Lung (tissue), 12 donors: ENCODE data around the gene GIT2. TPM values are rescaled to one million over a fixed set of nuclear protein-coding genes. Genes with fewer than 3 reads are reported as not detected.

Experiments
- ATAC-seq: fragments of 200-7000 bp; cut with Tn5 transposase; one replicate; pipeline ENCODE4 v1.9.1; 2020; ENCODE audit warnings: moderate number of reproducible peaks; ENCODE audit not compliant: insufficient read depth, low FRiP score
- DNase-seq, 3 donors: peaks; one replicate each; pipeline ENCODE4 v3.0.0-alpha.2; 2013 to 2017
- H3K27ac ChIP-seq, 2 donors: one replicate each; pipeline ENCODE4 v1.5.1; 2013; ENCODE audit warnings: mild to moderate bottlenecking in 2 of 2, moderate library complexity in 2 of 2, control low read depth in 1 of 2, inconsistent platforms in 1 of 2, low read depth in 1 of 2, low read length in 1 of 2
- H3K27me3 ChIP-seq, 3 donors: one replicate each; pipeline ENCODE4 v1.5.1; 2013; ENCODE audit warnings: low read length in 2 of 3; ENCODE audit not compliant: control insufficient read depth in 3 of 3, insufficient read depth in 3 of 3
- H3K36me3 ChIP-seq, 4 donors: one replicate each; pipeline ENCODE4 v1.5.1; 2013; ENCODE audit warnings: low read length in 4 of 4, mild to moderate bottlenecking in 1 of 4, moderate library complexity in 1 of 4; ENCODE audit not compliant: control insufficient read depth in 4 of 4, insufficient read depth in 4 of 4
- H3K4me1 ChIP-seq, 5 donors: one replicate each; pipeline ENCODE4 v1.5.1; 2013; ENCODE audit warnings: low read length in 5 of 5, mild to moderate bottlenecking in 2 of 5, moderate library complexity in 1 of 5; ENCODE audit not compliant: control insufficient read depth in 5 of 5, insufficient read depth in 5 of 5
- H3K4me3 ChIP-seq: one replicate; pipeline ENCODE4 v1.5.1; 2013; ENCODE audit warnings: mild to moderate bottlenecking, control low read depth, moderate library complexity
- H3K9ac ChIP-seq, 2 donors: one replicate each; pipeline ENCODE4 v1.5.1; 2013; ENCODE audit warnings: low read length in 2 of 2, control low read depth in 1 of 2; ENCODE audit not compliant: insufficient read depth in 1 of 2
- H3K9me3 ChIP-seq, 4 donors: one replicate each; pipeline ENCODE4 v1.5.1; 2013; ENCODE audit warnings: low read length in 3 of 4, mild to moderate bottlenecking in 1 of 4, moderate library complexity in 1 of 4; ENCODE audit not compliant: control insufficient read depth in 4 of 4, insufficient read depth in 3 of 4
- CTCF ChIP-seq: IDR thresholded peaks from 2 replicates; pipeline ENCODE4 v1.5.1; 2012; ENCODE audit warnings: mild to moderate bottlenecking; ENCODE audit errors: control extremely low read depth, extremely low read depth
- WGBS, 2 donors: extraction: QIAGEN DNeasy Blood & Tissue Kit; methylation state at CpG; one replicate each; pipeline ENCODE4 v1.1.7; 2013; 5-methylcytosine and 5-hydroxymethylcytosine counted together
- polyA plus RNA-seq, 2 donors: library from polyadenylated mRNA; stranded (reverse); fragments of 200-250 nt; gene quantifications; one replicate each; pipeline ENCODE4 v1.2.1, GENCODE V29; 2013
- total RNA-seq, 2 donors: library from RNA; depleted of rRNA in 1 of 2; stranded (reverse); fragments of >200 nt in 1 of 2; gene quantifications; one replicate each; pipeline ENCODE4 v1.2.1, GENCODE V29; 2014 to 2021
- donor health status: control.
- donor health status: control.
- donor health status: Bipolar disorder and iron deficiency.
- donor health status: healthy.
- donor health status: DM: yes; HTN: yes; CAD: no.

Gene GIT2
- total and polyA plus RNA-seq, 4 donors: 13.5 to 75.8 (median 40.1) TPM

DNA sequence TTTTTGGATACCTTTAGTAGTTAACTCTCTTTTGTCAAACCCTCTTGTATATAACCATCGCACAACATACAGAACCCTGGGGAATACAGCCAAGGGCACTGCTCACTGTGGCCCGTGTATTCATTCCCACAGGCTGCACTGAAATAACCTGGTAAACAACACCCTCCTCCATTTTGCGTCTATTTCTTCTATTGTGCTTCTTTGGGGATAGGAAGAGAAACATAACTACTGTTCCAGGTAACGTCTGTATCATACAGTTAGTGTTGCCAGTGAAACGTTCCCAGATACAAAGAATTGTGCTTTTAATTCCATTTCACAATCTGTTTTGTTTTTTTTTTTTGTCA is 42.5 kb upstream of the GIT2 start:
- peaks cover 11 to 31% (median 28%) of the 10 kb centered on the region in 4 donors for H3K36me3 ChIP-seq

DNA sequence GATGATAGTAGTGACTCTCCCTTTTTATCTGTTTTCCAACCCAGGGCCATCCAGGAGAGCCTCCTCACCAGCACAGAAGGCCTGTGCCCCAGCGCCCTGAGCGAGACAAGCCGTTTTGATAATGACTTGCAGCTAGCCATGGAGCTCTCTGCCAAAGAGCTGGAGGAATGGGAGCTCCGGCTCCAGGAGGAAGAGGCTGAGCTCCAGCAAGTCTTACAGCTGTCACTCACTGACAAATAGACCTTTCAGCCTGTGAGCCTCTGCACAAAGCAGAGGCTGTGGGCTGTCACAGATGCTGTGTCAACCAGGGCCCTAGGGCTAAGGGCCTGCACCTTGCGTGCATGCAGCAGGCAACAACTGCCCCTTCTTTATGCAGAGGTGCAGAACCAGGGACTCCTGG is 41.1 kb upstream of the GIT2 start:
- peaks cover 11 to 37% (median 27%) of the 10 kb centered on the region in 4 donors for H3K36me3 ChIP-seq
- 86 to 88% methylated on average over 5 of the region's 5 CpGs for WGBS, 2 donors
- DNase-seq (no peak), ATAC-seq (no peak)
- no peak overlapping the region for H3K4me3 ChIP-seq
- H3K4me1 ChIP-seq: peaks cover 0 to 10% (median 0%) of the 10 kb centered on the region in 5 donors
- peak overlapping the region in 1 of 2 donors; percentile 8 for H3K27ac ChIP-seq
- TF ChIP-seq CTCF: no peak
- H3K9ac ChIP-seq: no peak overlapping the region
- no peaks in the 10 kb centered on the region for H3K27me3 ChIP-seq
- H3K9me3 ChIP-seq: no peaks in the 10 kb centered on the region

More for the DNA sequence above, 42.5 kb upstream of the GIT2 start:
- Histone ChIP-seq H3K9me3 (no peaks in the 10 kb centered on the region), H3K27me3 (no peaks in the 10 kb centered on the region), H3K9ac (peak overlapping the region in 1 of 2 donors; percentile 37), H3K4me1 (peaks cover 0 to 13% (median 0%) of the 10 kb centered on the region in 5 donors), H3K27ac (peak overlapping the region in 1 of 2 donors; percentile 85), H3K4me3 (no peak overlapping the region)
- DNase-seq: no peak
- no peak for ATAC-seq
- TF ChIP-seq CTCF: no peak
- 56 to 75% methylated on average over 5 of the region's 5 CpGs for WGBS, 2 donors

DNA sequence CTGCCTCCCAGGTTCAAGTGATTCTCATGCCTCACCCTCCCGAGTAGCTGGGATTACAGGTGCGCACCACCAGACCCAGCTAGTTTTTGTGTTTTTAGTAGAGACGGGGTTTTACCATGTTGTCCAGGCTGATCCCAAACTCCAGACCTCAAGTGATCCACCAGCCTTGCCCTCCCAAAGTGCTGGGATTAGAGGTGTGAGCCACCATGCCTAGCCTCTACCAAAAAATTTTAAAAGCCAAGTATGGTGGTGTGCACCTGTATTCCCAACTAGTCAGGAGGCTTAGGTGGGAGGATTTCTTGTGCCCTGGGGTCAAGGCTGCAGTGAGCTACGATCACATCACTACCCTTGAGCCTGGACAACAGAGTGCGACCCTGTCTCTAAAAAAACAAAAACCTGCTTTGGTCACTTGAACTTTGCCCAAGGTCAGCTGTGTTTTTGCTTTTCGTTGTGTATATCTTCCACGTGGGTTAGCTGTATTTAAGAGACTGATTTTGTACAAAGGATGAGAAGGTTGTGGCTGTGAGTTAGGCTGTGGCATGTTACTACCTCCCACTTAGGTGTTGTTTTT is 39.5 kb upstream of the GIT2 start:
- Histone ChIP-seq H3K9me3 (no peaks in the 10 kb centered on the region), H3K27me3 (no peaks in the 10 kb centered on the region), H3K4me3 (no peak overlapping the region), H3K9ac (no peak overlapping the region), H3K27ac (no peak overlapping the region), H3K36me3 (peaks cover 11 to 42% (median 24%) of the 10 kb centered on the region in 4 donors), H3K4me1 (peaks cover 0 to 7% (median 0%) of the 10 kb centered on the region in 5 donors)
- ATAC-seq (no peak), DNase-seq (no peak)
- 94 to 95% methylated on average over 7 of the region's 7 CpGs for WGBS, 2 donors
- no peak for TF ChIP-seq CTCF

DNA sequence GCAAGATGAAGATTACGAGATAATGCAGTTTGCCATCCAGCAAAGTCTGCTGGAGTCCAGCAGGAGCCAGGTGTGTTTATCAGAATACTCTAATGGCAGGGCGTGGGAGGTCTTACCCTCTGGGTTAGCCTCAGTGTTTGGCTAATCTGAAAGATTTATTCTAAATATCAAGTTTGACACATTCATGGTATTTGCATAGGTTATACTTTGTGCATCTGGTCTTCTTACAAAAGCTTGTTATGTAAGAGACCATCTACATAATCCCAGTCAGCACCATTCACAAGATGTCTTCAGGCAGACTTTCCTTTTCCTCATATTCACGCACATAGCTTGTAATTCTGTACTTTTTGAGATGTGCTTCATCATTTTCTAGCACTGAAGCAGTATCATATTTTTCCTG is 37.7 kb upstream of the GIT2 start:
- H3K9me3 ChIP-seq: no peaks in the 10 kb centered on the region
- DNase-seq: no peak
- peaks cover 0 to 5% (median 0%) of the 10 kb centered on the region in 5 donors for H3K4me1 ChIP-seq
- no peak for TF ChIP-seq CTCF
- ATAC-seq: no peak
- H3K36me3 ChIP-seq: peaks cover 11 to 45% (median 29%) of the 10 kb centered on the region in 4 donors
- H3K27me3 ChIP-seq: no peaks in the 10 kb centered on the region
- no peak overlapping the region for H3K9ac ChIP-seq
- no peak overlapping the region for H3K4me3 ChIP-seq
- no peak overlapping the region for H3K27ac ChIP-seq
- 97 to 98% methylated on average over 3 of the region's 3 CpGs for WGBS, 2 donors
